Mesothelial cell of epicardium (in vitro differentiated cells): ENCODE measurements around the gene EIF4E1B. TPM values are rescaled to one million over a fixed set of nuclear protein-coding genes. Genes with fewer than 3 reads are reported as not detected.

Experiments
- DNase-seq, 2 experiments: peaks; one replicate each; pipeline ENCODE4 v3.0.0; 2021; ENCODE audit warnings: low spot score in 2 of 2; ENCODE audit not compliant: unreplicated experiment in 2 of 2
- H3K27ac Mint-ChIP-seq: 2 replicates; pipeline ENCODE4 v1.8.0; 2021; ENCODE audit warnings: mixed read lengths
- H3K27me3 Mint-ChIP-seq: 2 replicates; pipeline ENCODE4 v1.8.0; 2021; ENCODE audit warnings: low read depth, mixed read lengths
- H3K36me3 Mint-ChIP-seq: 2 replicates; pipeline ENCODE4 v1.8.0; 2021; ENCODE audit warnings: mixed read lengths
- H3K4me1 Mint-ChIP-seq: 2 replicates; pipeline ENCODE4 v1.8.0; 2021; ENCODE audit warnings: mixed read lengths
- H3K4me3 Mint-ChIP-seq: 2 replicates; pipeline ENCODE4 v1.8.0; 2021; ENCODE audit warnings: mild to moderate bottlenecking, moderate library complexity, mixed read lengths
- H3K9me3 Mint-ChIP-seq: 2 replicates; pipeline ENCODE4 v1.8.0; 2021; ENCODE audit warnings: mixed read lengths
- CTCF ChIP-seq: fragments of 200-600 bp; sonication (generic); IDR thresholded peaks from one replicate; pipeline ENCODE4 v1.5.0; 2021; ENCODE audit warnings: antibody characterized with exemption; ENCODE audit not compliant: unreplicated experiment
- total RNA-seq: library from RNA; stranded (reverse); gene quantifications from 3 replicates; pipeline ENCODE4 v1.2.1, GENCODE V29; 2021

EIF4E1B gene
- total RNA-seq, 1 donor from 2014 or later = not detected

- Mint-ChIP-seq H3K27me3 (peaks cover 30% of the 10 kb centered on the region), H3K4me3 (no peak overlapping the region), H3K27ac (no peak overlapping the region), H3K36me3 (no peaks in the 10 kb centered on the region), H3K4me1 (no peaks in the 10 kb centered on the region), H3K9me3 (no peaks in the 10 kb centered on the region)
- TF ChIP-seq CTCF = no peak
- no peak for DNase-seq
Measured at GRCh38 chr5:176601901-176602482, 28.5 kb upstream of the EIF4E1B start.

GRCh38 chr5:176603091-176603490, 27.4 kb upstream of the EIF4E1B start:
- no peak for TF ChIP-seq CTCF
- no peak overlapping the region for H3K4me3 Mint-ChIP-seq
- H3K27ac Mint-ChIP-seq = no peak overlapping the region
- no peaks in the 10 kb centered on the region for H3K4me1 Mint-ChIP-seq
- no peaks in the 10 kb centered on the region for H3K9me3 Mint-ChIP-seq
- H3K36me3 Mint-ChIP-seq = no peaks in the 10 kb centered on the region
- peaks cover 27% of the 10 kb centered on the region for H3K27me3 Mint-ChIP-seq
- no peak for DNase-seq

GRCh38 chr5:176606032-176606431, 24.4 kb upstream of the EIF4E1B start:
- H3K4me1 Mint-ChIP-seq = peaks cover 10% of the 10 kb centered on the region
- H3K36me3 Mint-ChIP-seq = no peaks in the 10 kb centered on the region
- H3K4me3 Mint-ChIP-seq = no peak overlapping the region

GRCh38 chr5:176606875-176607274, 23.6 kb upstream of the EIF4E1B start:
- no peak overlapping the region for H3K27ac Mint-ChIP-seq
- H3K9me3 Mint-ChIP-seq = no peaks in the 10 kb centered on the region
- H3K36me3 Mint-ChIP-seq = no peaks in the 10 kb centered on the region
- TF ChIP-seq CTCF = no peak
- H3K4me1 Mint-ChIP-seq = peaks cover 10% of the 10 kb centered on the region
- peaks cover 35% of the 10 kb centered on the region for H3K27me3 Mint-ChIP-seq
- DNase-seq = no peak
- H3K4me3 Mint-ChIP-seq = no peak overlapping the region

More at GRCh38 chr5:176606032-176606431, 24.4 kb upstream of the EIF4E1B start:
- Mint-ChIP-seq H3K27ac (no peak overlapping the region), H3K9me3 (no peaks in the 10 kb centered on the region), H3K27me3 (peaks cover 31% of the 10 kb centered on the region)
- no peak for TF ChIP-seq CTCF
- no peak for DNase-seq

GRCh38 chr5:176608142-176608705, 22.3 kb upstream of the EIF4E1B start:
- no peaks in the 10 kb centered on the region for H3K9me3 Mint-ChIP-seq
- H3K4me3 Mint-ChIP-seq = peak overlapping the region; percentile 75
- peaks cover 10% of the 10 kb centered on the region for H3K4me1 Mint-ChIP-seq
- peaks cover 39% of the 10 kb centered on the region for H3K27me3 Mint-ChIP-seq
- no peak for DNase-seq
- no peaks in the 10 kb centered on the region for H3K36me3 Mint-ChIP-seq
- no peak for TF ChIP-seq CTCF
- H3K27ac Mint-ChIP-seq = no peak overlapping the region
